ENCODE measurements around the gene NOTUM. TPM values are rescaled to one million over a fixed set of nuclear protein-coding genes. Genes with fewer than 3 reads are reported as not detected.

Gene NOTUM
- total and polyA plus RNA-seq, 2 donors (not counting 3 experiments of a cell fraction or from before 2014, with no cell fraction given), result not detected

DNA sequence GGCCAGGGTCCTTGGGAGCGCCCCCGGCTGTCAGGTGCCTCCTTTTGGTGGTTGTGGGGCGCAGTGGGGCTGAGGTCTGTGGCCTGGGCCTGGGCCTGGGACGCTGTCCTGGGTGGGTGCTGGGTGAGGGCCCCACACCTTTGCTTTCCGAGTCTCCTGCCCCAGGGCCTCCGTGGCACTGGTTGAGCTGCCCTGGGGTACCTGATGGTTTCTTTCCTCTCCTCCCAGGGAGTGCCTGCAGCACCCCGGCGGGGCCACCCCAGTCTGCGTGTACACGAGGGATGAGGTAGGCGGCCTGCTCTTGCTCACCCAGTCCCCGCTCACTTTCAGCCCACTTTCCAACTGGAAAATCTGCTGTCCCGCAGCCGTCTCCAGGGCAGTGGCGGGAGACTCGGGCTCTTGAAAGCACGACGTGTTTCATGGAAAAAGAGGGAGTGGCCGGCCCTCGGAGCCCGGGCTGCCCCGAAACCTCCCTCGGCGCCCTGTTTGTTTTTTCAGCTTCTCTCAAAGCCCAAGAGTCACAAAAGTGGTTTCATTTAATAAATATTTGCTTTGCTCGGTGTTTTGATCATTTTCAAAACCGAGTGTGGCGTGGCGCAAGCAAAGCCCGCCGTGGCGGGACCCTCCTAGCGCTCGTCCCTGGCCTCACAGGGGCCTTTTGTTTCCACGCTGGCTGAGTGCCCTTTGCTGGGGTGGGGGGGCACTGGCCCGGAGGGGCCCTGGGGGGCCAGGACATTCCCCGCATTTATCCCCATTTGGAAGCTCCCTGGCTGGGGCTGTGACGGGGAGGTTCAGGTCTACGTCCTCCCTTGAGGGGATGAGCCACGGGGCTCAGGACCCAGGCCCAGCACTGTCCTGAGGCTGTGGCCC is 33.8 kb upstream of the NOTUM start:
- Histone ChIP-seq H3K9ac (replicated peaks; ENCODE audit: extremely low read depth, insufficient read depth, low read length) (no peak overlapping the region), H3K4me2 (ENCODE audit: insufficient read depth, low read length) (no peak overlapping the region), H3K9me3 (replicated peaks; ENCODE audit: control insufficient read depth, insufficient read depth, low read length) (no peaks in the 10 kb centered on the region), H3K27me3 (ENCODE audit: control insufficient read depth in 2 of 2, insufficient read depth in 2 of 2, low read length in 2 of 2) (no peaks in the 10 kb centered on the region), H3K9me1 (replicated peaks; ENCODE audit: control insufficient read depth, extremely low read depth, insufficient read depth, low read length) (no peaks in the 10 kb centered on the region), H3K4me1 (ENCODE audit: control insufficient read depth, extremely low read depth, insufficient read depth, low read length) (peaks cover 2% of the 10 kb centered on the region), H3K27ac (ENCODE audit: insufficient read depth, low read depth, low read length) (no peak overlapping the region), H4K20me1 (replicated peaks; ENCODE audit: control insufficient read depth, extremely low read depth, insufficient read depth, low read length) (no peaks in the 10 kb centered on the region), H3K36me3 (ENCODE audit: control insufficient read depth in 2 of 2, extremely low read depth in 1 of 2, insufficient read depth in 2 of 2, low read length in 2 of 2) (no peaks in the 10 kb centered on the region), H3K79me2 (ENCODE audit: control insufficient read depth, insufficient read depth, low read length) (no peaks in the 10 kb centered on the region), H2AFZ (ENCODE audit: low read depth, low read length) (no peak overlapping the region), H3K4me3 (replicated peaks in 1 of 3; ENCODE audit: insufficient read depth in 1 of 3, low read depth in 1 of 3, low read length in 3 of 3) (no peak overlapping the region)
- DNase-seq (ENCODE audit: low read depth, low spot score), result no peak
- ChIA-PET POLR2A (no interaction called here), CTCF (interaction anchor here (0.8 kb wide), 1 partner anchor 16 kb away, joined by 3 read pairs; no protein-coding TSS in a partner anchor)
- dilution Hi-C loops (cut with MboI; ENCODE audit: extremely low pct_ligation_motif_present, low sequenced_read_pairs) (no loop called here), intact Hi-C loops (cut with micrococcal nuclease) (no loop called here)
- TF ChIP-seq JUN (IDR thresholded peaks at IDR 0.05; ENCODE audit: borderline replicate concordance, insufficient read depth, insufficient read length, low read depth), result no peak
- TF ChIP-seq MYC (IDR thresholded peaks at IDR 0.05; ENCODE audit: low read depth, low read length), result no peak
- TF ChIP-seq, protein P1, sequence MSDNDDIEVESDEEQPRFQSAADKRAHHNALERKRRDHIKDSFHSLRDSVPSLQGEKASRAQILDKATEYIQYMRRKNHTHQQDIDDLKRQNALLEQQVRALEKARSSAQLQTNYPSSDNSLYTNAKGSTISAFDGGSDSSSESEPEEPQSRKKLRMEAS (IDR thresholded peaks at IDR 0.05; ENCODE audit: insufficient read depth, insufficient read length), result no peak
- no peak for TF ChIP-seq FOS (IDR thresholded peaks at IDR 0.05; ENCODE audit: borderline replicate concordance, insufficient read depth, low read length)
- no peak for TF ChIP-seq EZH2 (IDR thresholded peaks at IDR 0.05; ENCODE audit: borderline replicate concordance, low read depth, low read length, severe bottlenecking)
- TF ChIP-seq POLR2A (IDR thresholded peaks at IDR 0.05; ENCODE audit: low read depth, low read length), result no peak
- no peak for TF ChIP-seq GATA2 (IDR thresholded peaks at IDR 0.05; ENCODE audit: insufficient read depth, insufficient read length, low read depth, low read length)
- TF ChIP-seq POLR2AphosphoS5 (IDR thresholded peaks at IDR 0.05; ENCODE audit: insufficient read depth, low read depth, low read length), result no peak
- no peak for TF ChIP-seq CTCF (IDR thresholded peaks at IDR 0.05; ENCODE audit: extremely low read depth in 1 of 2, insufficient read depth in 1 of 2, low read depth in 1 of 2, low read length in 2 of 2)
- no TSS peak for BruUV-seq (replicated peaks)
- no peak for FAIRE-seq

Data from endothelial cell of umbilical vein (primary cell).